Measurements from ENCODE around the gene PEMT.

Gene PEMT

GRCh38 chr17:17605083-17605728, 13.7 kb upstream of the PEMT start:
- DNase-seq (ENCODE audit: low read depth in 1 of 2, low spot score in 1 of 2), result no peak

DNA sequence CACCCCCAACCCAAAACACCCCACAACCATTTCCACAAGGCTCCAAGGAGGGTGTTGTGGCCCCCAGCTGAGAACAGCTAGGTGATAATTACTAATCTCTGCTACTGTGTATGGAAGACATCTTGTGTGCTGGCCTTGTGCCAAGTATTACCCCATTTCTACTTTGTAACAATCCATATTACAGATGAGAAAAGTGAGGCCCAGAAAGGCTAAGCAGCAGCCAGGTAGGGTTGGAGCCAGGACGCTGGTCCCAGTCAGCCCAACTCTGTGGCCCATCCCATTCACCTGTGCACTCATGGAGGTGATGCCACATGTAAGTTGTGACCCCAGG, 12.4 kb upstream of the PEMT start:
- DNase-seq (ENCODE audit: low read depth in 1 of 2, low spot score in 1 of 2), result no peak

- DNase-seq (ENCODE audit: low read depth in 1 of 2, low spot score in 1 of 2), result no peak
Observed at GRCh38 chr17:17603178-17603894, 11.8 kb upstream of the PEMT start.

GRCh38 chr17:17599965-17600364, 8.5 kb upstream of the PEMT start:
- DNase-seq (ENCODE audit: low read depth in 1 of 2, low spot score in 1 of 2), result no peak

DNA sequence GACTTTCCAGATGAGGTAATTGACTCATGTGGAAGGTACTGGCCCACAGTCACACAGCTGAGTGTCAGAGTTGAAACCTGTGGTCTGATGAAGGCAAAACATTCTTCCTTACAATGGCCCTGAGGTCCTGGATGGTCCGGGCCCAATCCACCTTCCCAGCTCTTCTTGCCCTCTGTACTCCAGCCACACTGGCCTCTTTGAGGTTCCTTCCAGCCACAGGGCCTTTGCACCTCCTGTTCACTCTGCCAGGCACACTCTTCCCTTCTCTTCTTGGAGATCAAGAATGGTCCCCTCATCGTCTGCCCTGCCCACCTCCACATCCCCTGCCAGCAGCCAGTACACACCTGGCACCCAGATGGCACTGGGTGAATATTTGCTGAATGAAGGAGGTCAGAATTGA, 6.5 kb upstream of the PEMT start:
- no peak for DNase-seq (ENCODE audit: low read depth in 1 of 2, low spot score in 1 of 2)

GRCh38 chr17:17595755-17596154, 4.2 kb upstream of the PEMT start:
- DNase-seq (ENCODE audit: low read depth in 1 of 2, low spot score in 1 of 2), result no peak

DNA sequence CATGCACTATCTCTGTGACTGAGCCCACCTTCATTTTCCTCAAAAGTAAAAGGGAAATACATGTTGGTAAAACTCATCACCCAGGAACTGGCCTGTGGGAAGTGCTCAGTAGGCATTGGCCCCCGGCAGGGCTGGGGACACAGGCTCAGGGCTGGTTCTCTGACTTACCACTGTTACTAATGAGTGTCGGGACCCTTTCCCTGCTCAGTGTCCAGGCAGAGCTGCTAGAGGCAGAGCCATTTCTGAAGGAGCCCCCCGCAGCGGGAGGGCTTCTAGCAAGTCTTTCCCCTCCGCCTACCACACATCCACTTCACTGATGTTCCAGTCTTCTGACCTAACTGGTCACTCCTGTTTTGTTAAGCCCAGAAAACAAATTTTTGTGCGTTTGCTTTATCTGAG, 1.7 kb upstream of the PEMT start:
- no peak for DNase-seq (ENCODE audit: low read depth in 1 of 2, low spot score in 1 of 2)

DNA sequence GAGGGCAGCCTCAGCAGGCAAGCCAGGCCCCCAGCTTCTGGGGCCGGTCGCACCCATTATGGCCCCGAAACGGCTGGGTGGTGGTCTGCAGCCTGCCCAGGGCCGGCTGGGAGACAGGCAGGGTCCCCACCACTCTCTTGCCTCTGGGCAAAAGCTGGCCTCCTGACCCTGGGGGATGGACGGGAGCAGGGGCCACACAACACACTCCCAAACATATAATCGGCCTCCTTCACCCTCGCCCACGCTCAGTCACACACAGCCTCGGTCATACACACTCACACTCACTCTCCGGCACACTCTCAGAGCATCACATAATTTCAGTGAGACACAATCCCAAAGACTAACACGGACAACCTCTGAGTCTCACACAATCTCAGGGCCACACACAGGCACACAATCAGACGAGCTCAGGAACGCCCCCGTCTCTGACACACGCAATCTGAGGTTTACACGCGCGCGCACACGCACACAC, 589 bp downstream of the PEMT start:
- no peak for DNase-seq (ENCODE audit: low read depth in 1 of 2, low spot score in 1 of 2)

- no peak for DNase-seq (ENCODE audit: low read depth in 1 of 2, low spot score in 1 of 2)
Observed at GRCh38 chr17:17590141-17590751, 1.3 kb downstream of the PEMT start.

DNA sequence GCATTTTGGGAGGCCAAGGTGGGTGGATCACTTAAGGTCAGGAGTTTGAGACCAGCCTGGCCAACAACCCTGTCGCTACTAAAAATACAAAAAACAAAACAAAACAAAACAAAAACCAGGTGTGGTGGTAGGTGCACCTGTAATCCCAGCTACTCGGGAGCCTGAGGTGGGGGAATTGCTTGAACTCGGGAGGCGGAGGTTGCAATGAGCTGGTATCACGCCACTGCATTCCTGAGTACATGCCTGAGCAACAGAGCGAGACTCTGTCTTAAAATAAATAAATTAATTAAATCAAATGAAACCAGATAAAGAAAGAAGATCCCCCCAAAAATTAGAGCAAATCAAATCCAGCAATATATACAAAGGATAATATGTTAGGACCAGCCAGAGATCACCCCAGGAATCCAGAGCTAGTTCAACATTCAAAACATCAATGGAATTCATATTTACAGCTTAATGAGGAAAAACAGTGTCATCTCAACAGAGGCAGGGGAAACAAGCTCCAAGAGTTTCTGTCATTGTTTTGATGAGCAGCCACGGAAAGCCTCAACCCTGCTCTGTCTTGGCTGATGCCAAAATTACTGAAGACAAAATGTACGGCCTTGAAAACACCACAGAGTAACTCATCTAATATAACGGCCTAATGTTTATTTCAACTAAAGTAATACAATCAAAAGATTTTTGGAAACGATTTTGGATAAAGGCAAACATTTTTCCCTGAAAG, 3.7 kb downstream of the PEMT start:
- no peak for DNase-seq (ENCODE audit: low read depth in 1 of 2, low spot score in 1 of 2)

GRCh38 chr17:17582372-17582771, 9.1 kb downstream of the PEMT start:
- no peak for DNase-seq (ENCODE audit: low read depth in 1 of 2, low spot score in 1 of 2)

DNA sequence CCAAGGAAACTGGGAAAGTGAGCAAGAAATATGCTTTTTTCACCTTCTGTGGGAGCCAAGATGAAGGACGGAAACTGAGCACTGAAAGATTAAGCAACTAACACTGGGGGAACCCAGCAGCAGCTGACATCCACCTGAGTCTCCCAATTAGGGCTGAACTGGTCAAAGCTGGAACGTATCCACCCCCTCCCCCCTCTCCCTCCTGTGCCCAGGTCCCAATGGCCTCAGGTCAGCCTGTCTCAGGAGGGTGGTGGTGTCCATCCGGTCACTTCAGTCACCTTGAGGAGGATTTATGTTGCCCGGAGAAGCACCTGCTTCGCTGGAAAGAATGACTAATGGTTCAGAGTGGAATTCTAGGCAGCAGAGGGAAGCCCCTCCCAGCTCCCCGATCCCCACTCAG, 10.0 kb downstream of the PEMT start:
- DNase-seq (ENCODE audit: low read depth in 1 of 2, low spot score in 1 of 2), result no peak

GRCh38 chr17:17580662-17581470, 10.6 kb downstream of the PEMT start:
- no peak for DNase-seq (ENCODE audit: low read depth in 1 of 2, low spot score in 1 of 2)

DNA sequence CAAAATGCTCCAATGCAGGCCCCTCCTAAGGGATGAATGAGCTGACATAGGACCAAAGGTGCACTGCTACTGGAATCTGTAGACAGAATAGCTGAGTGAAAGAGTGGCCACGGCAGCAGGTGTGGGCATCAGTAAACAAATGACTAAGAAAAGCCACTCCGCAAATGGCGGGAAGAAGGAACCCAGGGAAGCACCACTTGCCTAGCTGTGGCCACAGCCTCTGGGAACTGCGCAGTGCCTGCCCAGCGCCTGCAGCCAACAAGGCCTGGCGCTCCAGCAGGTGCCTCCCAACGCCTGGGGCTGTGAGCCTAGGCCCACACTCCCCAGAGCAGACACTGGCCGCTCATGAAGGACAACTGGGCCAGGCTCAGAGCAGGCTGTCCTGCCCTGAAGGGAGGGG, 11.8 kb downstream of the PEMT start:
- DNase-seq (ENCODE audit: low read depth in 1 of 2, low spot score in 1 of 2), result no peak

DNA sequence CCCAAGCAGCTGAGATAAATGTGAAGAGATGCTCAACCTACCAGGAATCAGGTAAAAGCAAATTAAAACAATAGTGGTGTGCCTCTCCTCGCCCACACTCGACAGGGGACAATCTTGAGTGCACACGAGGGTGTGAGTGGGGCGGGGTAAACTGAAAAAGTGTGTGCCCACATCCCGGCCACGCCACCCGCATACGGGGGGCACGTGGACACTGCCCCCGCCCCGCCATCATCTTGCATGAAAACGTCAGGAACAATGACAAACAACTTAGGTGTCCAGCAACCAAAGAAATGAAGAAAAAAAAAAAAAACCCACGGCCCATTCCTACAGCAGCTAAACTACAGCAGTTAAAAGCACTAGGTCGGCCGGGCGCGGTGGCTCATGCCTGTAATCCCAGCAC, 14.1 kb downstream of the PEMT start:
- DNase-seq (ENCODE audit: low read depth in 1 of 2, low spot score in 1 of 2), result no peak

- no peak for DNase-seq (ENCODE audit: low read depth in 1 of 2, low spot score in 1 of 2)
Observed at GRCh38 chr17:17576772-17577234, 14.7 kb downstream of the PEMT start.

GRCh38 chr17:17575360-17576251, 15.9 kb downstream of the PEMT start:
- no peak for DNase-seq (ENCODE audit: low read depth in 1 of 2, low spot score in 1 of 2)

GRCh38 chr17:17573912-17574311, 17.6 kb downstream of the PEMT start:
- DNase-seq (ENCODE audit: low read depth in 1 of 2, low spot score in 1 of 2), result no peak

GRCh38 chr17:17572010-17572785, 19.3 kb downstream of the PEMT start:
- DNase-seq (ENCODE audit: low read depth in 1 of 2, low spot score in 1 of 2), result no peak

Measured in activated T-helper 1 cell treated with anti-CD3 and anti-CD28 coated beads, Interleukin-2, amount 50 U/mL, for 16 hours (primary cell).